ENCODE measurements around the gene AFF4. TPM values are rescaled to one million over a fixed set of nuclear protein-coding genes. Genes with fewer than 3 reads are reported as not detected.

AFF4 gene
- total RNA-seq, 1 donor from 2014 or later, result 106 TPM

- Mint-ChIP-seq H3K4me1 (ENCODE audit: unreplicated experiment) (no peaks in the 10 kb centered on the region), H3K4me3 (ENCODE audit: unreplicated experiment) (no peak overlapping the region), H3K36me3 (ENCODE audit: unreplicated experiment) (peaks cover 40% of the 10 kb centered on the region), H3K27ac (ENCODE audit: unreplicated experiment) (no peak overlapping the region), H3K9me3 (ENCODE audit: unreplicated experiment) (no peaks in the 10 kb centered on the region), H3K27me3 (ENCODE audit: unreplicated experiment) (no peaks in the 10 kb centered on the region)
- DNase-seq (ENCODE audit: extremely low spot score, unreplicated experiment), result no peak
- no peak for TF ChIP-seq CTCF (IDR thresholded peaks at IDR 0.05)
These were observed 61.7 kb downstream of the AFF4 start for GRCh38 chr5:132901730-132902129.

GRCh38 chr5:132901036-132901435, 62.4 kb downstream of the AFF4 start:
- Mint-ChIP-seq H3K4me3 (ENCODE audit: unreplicated experiment) (no peak overlapping the region), H3K27ac (ENCODE audit: unreplicated experiment) (no peak overlapping the region), H3K4me1 (ENCODE audit: unreplicated experiment) (no peaks in the 10 kb centered on the region), H3K27me3 (ENCODE audit: unreplicated experiment) (no peaks in the 10 kb centered on the region), H3K9me3 (ENCODE audit: unreplicated experiment) (no peaks in the 10 kb centered on the region), H3K36me3 (ENCODE audit: unreplicated experiment) (peaks cover 47% of the 10 kb centered on the region)
- no peak for DNase-seq (ENCODE audit: extremely low spot score, unreplicated experiment)
- no peak for TF ChIP-seq CTCF (IDR thresholded peaks at IDR 0.05)

- no peaks in the 10 kb centered on the region for H3K27me3 Mint-ChIP-seq (ENCODE audit: unreplicated experiment)
- H3K9me3 Mint-ChIP-seq (ENCODE audit: unreplicated experiment), result no peaks in the 10 kb centered on the region
- no peaks in the 10 kb centered on the region for H3K4me1 Mint-ChIP-seq (ENCODE audit: unreplicated experiment)
- H3K27ac Mint-ChIP-seq (ENCODE audit: unreplicated experiment), result no peak overlapping the region
- peaks cover 54% of the 10 kb centered on the region for H3K36me3 Mint-ChIP-seq (ENCODE audit: unreplicated experiment)
- TF ChIP-seq CTCF (IDR thresholded peaks at IDR 0.05), result no peak
- no peak overlapping the region for H3K4me3 Mint-ChIP-seq (ENCODE audit: unreplicated experiment)
- DNase-seq (ENCODE audit: extremely low spot score, unreplicated experiment), result no peak
These were observed 65.3 kb downstream of the AFF4 start for GRCh38 chr5:132898094-132898493.

GRCh38 chr5:132896685-132897084, 66.7 kb downstream of the AFF4 start:
- no peak for DNase-seq (ENCODE audit: extremely low spot score, unreplicated experiment)
- Mint-ChIP-seq H3K36me3 (ENCODE audit: unreplicated experiment) (peaks cover 61% of the 10 kb centered on the region), H3K4me1 (ENCODE audit: unreplicated experiment) (no peaks in the 10 kb centered on the region), H3K27ac (ENCODE audit: unreplicated experiment) (no peak overlapping the region), H3K27me3 (ENCODE audit: unreplicated experiment) (no peaks in the 10 kb centered on the region), H3K9me3 (ENCODE audit: unreplicated experiment) (no peaks in the 10 kb centered on the region), H3K4me3 (ENCODE audit: unreplicated experiment) (no peak overlapping the region)
- TF ChIP-seq CTCF (IDR thresholded peaks at IDR 0.05), result no peak

- peaks cover 58% of the 10 kb centered on the region for H3K36me3 Mint-ChIP-seq (ENCODE audit: unreplicated experiment)
- H3K4me3 Mint-ChIP-seq (ENCODE audit: unreplicated experiment), result no peak overlapping the region
- peak overlapping the region; percentile 12 for H3K27ac Mint-ChIP-seq (ENCODE audit: unreplicated experiment)
- H3K4me1 Mint-ChIP-seq (ENCODE audit: unreplicated experiment), result no peaks in the 10 kb centered on the region
- TF ChIP-seq CTCF (IDR thresholded peaks at IDR 0.05), result no peak
- H3K27me3 Mint-ChIP-seq (ENCODE audit: unreplicated experiment), result no peaks in the 10 kb centered on the region
- H3K9me3 Mint-ChIP-seq (ENCODE audit: unreplicated experiment), result no peaks in the 10 kb centered on the region
- no peak for DNase-seq (ENCODE audit: extremely low spot score, unreplicated experiment)
These were observed 67.6 kb downstream of the AFF4 start for GRCh38 chr5:132895719-132896305.

All from osteocyte (in vitro differentiated cells).